Measurements from ENCODE around the gene NPIPA2.
"Not testable (repeated sequence)": the region's sequence is repeated elsewhere in the genome, so short reads cannot be mapped to it uniquely, and the experiment has no call there.

DNA sequence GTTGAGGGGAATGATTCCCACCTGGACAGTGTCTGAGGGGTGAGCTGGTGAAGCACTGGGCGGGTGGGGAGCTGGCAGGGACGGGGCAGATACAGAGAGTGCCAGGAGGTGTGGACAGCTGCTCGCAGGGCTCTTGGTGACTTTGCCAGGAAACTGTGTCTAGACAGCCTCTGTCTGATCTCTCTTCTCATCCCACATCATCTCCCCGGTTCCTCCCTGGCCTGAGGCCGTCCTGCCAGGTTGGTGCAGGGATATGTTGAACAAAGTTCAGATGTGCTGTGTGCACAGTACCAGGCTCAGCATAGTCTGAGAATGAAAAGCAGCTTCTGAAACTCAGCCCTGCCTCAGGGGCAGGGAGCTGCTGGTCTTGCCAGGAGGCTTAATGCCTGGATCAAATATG lies 47.2 kb downstream of the NPIPA2 start:
- TF ChIP-seq, protein P1, sequence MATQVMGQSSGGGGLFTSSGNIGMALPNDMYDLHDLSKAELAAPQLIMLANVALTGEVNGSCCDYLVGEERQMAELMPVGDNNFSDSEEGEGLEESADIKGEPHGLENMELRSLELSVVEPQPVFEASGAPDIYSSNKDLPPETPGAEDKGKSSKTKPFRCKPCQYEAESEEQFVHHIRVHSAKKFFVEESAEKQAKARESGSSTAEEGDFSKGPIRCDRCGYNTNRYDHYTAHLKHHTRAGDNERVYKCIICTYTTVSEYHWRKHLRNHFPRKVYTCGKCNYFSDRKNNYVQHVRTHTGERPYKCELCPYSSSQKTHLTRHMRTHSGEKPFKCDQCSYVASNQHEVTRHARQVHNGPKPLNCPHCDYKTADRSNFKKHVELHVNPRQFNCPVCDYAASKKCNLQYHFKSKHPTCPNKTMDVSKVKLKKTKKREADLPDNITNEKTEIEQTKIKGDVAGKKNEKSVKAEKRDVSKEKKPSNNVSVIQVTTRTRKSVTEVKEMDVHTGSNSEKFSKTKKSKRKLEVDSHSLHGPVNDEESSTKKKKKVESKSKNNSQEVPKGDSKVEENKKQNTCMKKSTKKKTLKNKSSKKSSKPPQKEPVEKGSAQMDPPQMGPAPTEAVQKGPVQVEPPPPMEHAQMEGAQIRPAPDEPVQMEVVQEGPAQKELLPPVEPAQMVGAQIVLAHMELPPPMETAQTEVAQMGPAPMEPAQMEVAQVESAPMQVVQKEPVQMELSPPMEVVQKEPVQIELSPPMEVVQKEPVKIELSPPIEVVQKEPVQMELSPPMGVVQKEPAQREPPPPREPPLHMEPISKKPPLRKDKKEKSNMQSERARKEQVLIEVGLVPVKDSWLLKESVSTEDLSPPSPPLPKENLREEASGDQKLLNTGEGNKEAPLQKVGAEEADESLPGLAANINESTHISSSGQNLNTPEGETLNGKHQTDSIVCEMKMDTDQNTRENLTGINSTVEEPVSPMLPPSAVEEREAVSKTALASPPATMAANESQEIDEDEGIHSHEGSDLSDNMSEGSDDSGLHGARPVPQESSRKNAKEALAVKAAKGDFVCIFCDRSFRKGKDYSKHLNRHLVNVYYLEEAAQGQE (IDR thresholded peaks at IDR 0.05), result not testable (repeated sequence)
- TF ChIP-seq, protein P2, sequence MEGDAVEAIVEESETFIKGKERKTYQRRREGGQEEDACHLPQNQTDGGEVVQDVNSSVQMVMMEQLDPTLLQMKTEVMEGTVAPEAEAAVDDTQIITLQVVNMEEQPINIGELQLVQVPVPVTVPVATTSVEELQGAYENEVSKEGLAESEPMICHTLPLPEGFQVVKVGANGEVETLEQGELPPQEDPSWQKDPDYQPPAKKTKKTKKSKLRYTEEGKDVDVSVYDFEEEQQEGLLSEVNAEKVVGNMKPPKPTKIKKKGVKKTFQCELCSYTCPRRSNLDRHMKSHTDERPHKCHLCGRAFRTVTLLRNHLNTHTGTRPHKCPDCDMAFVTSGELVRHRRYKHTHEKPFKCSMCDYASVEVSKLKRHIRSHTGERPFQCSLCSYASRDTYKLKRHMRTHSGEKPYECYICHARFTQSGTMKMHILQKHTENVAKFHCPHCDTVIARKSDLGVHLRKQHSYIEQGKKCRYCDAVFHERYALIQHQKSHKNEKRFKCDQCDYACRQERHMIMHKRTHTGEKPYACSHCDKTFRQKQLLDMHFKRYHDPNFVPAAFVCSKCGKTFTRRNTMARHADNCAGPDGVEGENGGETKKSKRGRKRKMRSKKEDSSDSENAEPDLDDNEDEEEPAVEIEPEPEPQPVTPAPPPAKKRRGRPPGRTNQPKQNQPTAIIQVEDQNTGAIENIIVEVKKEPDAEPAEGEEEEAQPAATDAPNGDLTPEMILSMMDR (IDR thresholded peaks at IDR 0.05; ENCODE audit: low read depth, low read length, missing input control), result not testable (repeated sequence)
- not testable (repeated sequence) for TF ChIP-seq RAD21 (IDR thresholded peaks at IDR 0.05); YY1 (IDR thresholded peaks at IDR 0.05); TAF1 (conservative IDR thresholded peaks at IDR 0.05); JUND (IDR thresholded peaks at IDR 0.05); RXRA (IDR thresholded peaks at IDR 0.05); HNF4A (conservative IDR thresholded peaks at IDR 0.05); NR2F2 (IDR thresholded peaks at IDR 0.05); SP1 (IDR thresholded peaks at IDR 0.05)
- TF ChIP-seq, protein P3, sequence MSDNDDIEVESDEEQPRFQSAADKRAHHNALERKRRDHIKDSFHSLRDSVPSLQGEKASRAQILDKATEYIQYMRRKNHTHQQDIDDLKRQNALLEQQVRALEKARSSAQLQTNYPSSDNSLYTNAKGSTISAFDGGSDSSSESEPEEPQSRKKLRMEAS (IDR thresholded peaks at IDR 0.05), result not testable (repeated sequence)
- TF ChIP-seq, protein P4, sequence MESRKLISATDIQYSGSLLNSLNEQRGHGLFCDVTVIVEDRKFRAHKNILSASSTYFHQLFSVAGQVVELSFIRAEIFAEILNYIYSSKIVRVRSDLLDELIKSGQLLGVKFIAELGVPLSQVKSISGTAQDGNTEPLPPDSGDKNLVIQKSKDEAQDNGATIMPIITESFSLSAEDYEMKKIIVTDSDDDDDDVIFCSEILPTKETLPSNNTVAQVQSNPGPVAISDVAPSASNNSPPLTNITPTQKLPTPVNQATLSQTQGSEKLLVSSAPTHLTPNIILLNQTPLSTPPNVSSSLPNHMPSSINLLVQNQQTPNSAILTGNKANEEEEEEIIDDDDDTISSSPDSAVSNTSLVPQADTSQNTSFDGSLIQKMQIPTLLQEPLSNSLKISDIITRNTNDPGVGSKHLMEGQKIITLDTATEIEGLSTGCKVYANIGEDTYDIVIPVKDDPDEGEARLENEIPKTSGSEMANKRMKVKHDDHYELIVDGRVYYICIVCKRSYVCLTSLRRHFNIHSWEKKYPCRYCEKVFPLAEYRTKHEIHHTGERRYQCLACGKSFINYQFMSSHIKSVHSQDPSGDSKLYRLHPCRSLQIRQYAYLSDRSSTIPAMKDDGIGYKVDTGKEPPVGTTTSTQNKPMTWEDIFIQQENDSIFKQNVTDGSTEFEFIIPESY (IDR thresholded peaks at IDR 0.05), result not testable (repeated sequence)
- TF ChIP-seq, protein P5, sequence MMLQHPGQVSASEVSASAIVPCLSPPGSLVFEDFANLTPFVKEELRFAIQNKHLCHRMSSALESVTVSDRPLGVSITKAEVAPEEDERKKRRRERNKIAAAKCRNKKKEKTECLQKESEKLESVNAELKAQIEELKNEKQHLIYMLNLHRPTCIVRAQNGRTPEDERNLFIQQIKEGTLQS (IDR thresholded peaks at IDR 0.05), result not testable (repeated sequence)

Data from liver (tissue), 3 donors.